GM12873 (cell line): ENCODE measurements around the gene TMEM30B.

Experiments
- TF ChIP-seq, protein P1 (sequence below): IDR thresholded peaks from 2 replicates; pipeline ENCODE4 v1.5.1; 2012; ENCODE audit warnings: low read depth, mild to moderate bottlenecking, moderate library complexity, low read length, control low read depth; ENCODE audit not compliant: insufficient read depth; ENCODE audit errors: missing control alignments

The TMEM30B gene

DNA sequence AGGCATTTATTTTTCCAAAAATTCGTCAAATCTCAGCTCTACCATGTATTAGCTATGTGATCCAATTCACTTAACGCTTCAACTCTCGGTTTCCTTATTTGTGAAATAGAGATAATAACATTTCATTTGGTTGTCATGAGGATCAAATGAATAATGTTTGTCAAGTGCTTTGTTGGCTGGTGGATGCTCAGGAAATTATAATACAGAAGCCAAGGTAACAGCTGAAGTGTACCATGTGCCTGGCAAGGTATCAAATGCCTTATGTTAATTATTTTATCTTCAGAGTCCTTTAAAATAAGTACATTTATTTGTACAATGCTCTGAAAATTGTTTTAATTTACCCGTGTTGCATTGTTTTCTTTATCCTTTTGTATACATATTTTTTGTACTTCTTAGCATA lies 34.2 kb upstream of the TMEM30B start:
- TF ChIP-seq, protein P1, sequence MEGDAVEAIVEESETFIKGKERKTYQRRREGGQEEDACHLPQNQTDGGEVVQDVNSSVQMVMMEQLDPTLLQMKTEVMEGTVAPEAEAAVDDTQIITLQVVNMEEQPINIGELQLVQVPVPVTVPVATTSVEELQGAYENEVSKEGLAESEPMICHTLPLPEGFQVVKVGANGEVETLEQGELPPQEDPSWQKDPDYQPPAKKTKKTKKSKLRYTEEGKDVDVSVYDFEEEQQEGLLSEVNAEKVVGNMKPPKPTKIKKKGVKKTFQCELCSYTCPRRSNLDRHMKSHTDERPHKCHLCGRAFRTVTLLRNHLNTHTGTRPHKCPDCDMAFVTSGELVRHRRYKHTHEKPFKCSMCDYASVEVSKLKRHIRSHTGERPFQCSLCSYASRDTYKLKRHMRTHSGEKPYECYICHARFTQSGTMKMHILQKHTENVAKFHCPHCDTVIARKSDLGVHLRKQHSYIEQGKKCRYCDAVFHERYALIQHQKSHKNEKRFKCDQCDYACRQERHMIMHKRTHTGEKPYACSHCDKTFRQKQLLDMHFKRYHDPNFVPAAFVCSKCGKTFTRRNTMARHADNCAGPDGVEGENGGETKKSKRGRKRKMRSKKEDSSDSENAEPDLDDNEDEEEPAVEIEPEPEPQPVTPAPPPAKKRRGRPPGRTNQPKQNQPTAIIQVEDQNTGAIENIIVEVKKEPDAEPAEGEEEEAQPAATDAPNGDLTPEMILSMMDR, result no peak

- TF ChIP-seq, protein P1, result no peak
Measured at GRCh38 chr14:61308198-61308597, 27.1 kb upstream of the TMEM30B start.

- TF ChIP-seq, protein P1, result no peak
Measured at GRCh38 chr14:61304688-61305087, 23.6 kb upstream of the TMEM30B start.

DNA sequence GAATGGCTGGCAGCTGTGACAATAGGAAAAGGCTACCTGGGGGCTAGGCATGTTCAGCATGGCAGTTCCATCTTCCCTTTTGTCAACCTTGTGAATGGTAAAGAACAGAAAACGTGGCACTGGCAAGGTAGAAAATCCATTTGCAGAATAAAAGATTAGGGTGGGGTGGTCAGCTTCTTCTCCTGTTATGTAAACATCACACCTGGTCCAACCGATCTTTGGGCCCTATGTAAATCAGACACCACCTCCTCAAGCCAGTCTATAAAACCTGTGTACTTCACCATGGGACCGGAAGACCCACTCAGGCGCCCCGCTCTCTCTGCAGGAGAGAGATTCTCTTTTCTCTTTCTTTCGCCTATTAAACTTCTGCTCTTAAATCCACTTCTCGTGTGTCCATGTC lies 19.6 kb upstream of the TMEM30B start:
- TF ChIP-seq, protein P1, result no peak

GRCh38 chr14:61300209-61300608 lies 19.1 kb upstream of the TMEM30B start:
- TF ChIP-seq, protein P1, result no peak

DNA sequence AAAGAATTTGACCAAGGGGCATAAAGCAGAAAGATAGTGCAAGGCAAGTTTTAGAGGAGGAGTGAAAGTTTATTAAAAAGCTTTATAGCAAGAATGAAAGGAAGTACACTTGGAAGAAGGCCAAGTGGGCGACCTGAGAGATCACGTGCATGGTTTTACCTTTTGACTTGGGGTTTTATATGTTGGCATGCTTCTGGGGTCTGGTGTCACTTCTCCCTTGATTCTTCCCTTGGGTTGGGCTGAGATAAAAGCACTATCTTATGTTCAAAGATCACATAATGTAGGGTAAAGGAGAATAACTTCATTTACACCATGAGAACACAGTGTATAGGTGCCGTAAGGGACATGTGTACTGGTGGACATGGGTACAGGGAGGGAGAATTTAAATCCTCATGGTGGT lies 17.7 kb upstream of the TMEM30B start:
- TF ChIP-seq, protein P1, result no peak

- TF ChIP-seq, protein P1, result no peak
Measured at GRCh38 chr14:61297581-61297980, 16.4 kb upstream of the TMEM30B start.
